Measurements from ENCODE around the gene FBXW7.

The FBXW7 gene

DNA sequence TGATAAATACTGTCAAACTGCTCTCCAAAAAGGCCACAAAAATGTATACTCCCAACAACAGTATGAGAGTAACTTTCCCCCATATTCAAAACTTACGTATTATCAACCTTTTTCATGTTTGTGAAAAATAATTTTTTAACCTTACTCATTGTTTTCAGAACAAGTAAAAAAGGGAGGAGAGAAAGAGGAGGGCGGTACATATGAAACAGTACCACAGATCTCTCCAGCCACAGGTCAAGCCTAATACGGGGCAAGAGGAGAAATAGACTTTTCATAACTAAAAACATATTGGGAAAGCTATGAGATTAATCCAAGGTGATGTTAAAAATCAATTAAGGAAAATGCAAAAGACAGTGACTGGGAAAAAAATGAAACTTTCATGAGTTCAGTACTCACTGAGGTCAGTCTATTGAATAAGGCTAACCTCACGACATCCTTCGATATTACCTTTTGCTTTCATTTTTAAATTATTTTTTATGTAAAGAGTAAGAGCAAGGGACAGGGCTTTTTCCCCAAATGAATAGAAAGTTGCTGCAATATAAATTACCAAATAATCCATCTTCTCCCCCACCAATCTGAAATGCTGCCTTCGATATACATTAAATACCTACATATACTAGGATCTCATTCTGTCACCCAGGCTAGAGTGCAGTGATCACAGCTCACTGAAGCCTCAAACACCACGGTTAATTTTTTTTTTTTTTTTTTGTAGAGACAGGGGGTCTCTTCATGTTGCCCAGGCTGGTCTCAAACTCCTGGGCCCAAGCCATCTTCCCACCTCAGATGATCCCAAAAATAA, 25.3 kb downstream of the FBXW7 start:
- DNase-seq (ENCODE audit: low spot score), result no peak

DNA sequence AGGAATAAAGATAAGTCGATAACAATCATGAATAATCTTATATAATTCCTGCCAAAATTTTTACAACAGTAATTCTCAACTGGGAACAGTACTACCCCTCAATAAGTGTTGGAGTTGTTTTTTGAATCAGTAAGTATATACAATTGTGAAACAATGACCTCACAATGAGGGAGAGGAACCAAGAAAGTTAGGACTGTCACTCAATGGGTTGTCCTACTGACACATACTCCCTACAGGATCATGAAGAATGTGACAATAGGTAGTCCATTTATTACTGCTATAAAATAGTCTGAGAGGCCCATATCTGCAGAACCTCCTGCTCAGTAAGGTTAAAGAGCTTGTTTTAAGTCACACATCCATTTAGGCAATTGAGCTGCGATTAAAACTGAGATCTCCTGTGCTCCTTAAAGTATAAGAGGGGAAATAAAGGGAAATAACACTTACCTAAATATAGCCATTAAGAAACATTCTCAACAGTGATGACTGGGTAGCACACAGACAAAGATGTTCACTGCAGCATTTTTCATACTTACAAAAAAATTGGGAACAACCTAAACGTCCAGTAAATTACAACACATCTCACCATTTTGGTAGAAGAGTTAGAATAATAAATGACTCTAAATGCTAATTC, 26.2 kb downstream of the FBXW7 start:
- no peak for DNase-seq (ENCODE audit: low spot score)

DNA sequence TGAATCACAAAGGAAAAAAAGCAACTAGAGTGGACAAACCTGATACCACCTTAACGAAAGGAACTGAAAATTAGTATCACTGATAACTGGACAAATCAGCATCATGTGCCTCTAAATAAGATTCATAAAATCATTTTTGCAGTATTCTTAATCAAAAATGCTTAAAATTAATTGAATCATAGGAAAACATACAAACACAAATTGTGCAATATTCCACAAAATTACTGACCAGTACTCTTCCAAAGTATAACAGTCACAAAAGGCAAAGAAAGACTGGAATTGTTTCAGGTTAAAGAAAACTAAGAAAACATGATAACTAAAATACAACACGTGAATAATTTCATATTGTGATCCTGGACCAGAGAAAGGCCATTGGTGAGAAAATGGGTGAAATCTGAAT, 27.1 kb downstream of the FBXW7 start:
- no peak for DNase-seq (ENCODE audit: low spot score)

DNA sequence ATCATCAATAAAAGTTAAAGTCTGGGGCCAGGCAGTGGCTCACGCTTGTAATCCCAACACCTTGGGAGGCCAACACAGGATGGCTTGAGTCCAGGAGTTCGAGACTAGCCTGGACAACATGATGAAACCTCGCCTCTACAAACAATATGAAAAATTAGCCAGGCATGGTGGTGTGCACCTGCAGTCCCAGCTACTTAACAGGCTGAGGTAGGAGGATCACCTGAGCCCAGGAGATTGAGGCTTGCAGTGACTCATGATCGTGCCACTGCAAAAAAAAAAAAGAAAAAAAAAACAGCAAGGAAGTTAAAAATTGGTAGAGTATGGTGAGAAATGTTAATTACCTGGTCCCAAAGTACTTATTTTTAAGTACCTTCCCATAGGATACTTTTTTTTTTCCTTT, 27.5 kb downstream of the FBXW7 start:
- DNase-seq (ENCODE audit: low spot score), result no peak

DNA sequence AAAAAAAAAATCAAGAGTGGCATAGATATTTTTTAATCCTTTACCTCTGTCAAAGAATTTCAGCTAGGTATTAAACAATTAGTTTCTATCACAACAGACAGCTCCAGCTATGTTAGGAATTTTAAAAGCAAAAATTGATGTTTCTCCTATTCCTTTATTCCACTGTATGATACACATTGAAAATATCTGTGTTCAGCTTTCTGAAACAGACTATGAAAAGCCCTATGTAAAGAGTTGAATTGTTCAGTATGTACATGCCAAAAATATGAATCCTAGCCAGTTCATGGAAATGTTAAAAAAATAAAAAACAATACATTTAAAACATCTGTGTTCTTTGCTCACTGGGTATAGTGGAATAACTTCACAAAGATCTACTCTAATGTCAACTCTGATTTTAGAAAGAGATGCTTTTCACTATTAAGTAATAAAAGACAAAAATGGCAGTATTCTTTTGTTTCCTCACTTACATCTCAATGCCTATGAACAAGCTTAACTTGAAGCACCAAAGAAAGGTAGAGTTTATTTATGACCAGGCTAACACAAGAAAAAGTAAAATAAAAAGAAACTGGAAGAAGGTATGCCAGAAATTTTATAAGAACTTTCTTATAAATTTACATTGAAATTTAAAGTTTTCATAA, 32.1 kb downstream of the FBXW7 start:
- DNase-seq (ENCODE audit: low spot score), result no peak

DNA sequence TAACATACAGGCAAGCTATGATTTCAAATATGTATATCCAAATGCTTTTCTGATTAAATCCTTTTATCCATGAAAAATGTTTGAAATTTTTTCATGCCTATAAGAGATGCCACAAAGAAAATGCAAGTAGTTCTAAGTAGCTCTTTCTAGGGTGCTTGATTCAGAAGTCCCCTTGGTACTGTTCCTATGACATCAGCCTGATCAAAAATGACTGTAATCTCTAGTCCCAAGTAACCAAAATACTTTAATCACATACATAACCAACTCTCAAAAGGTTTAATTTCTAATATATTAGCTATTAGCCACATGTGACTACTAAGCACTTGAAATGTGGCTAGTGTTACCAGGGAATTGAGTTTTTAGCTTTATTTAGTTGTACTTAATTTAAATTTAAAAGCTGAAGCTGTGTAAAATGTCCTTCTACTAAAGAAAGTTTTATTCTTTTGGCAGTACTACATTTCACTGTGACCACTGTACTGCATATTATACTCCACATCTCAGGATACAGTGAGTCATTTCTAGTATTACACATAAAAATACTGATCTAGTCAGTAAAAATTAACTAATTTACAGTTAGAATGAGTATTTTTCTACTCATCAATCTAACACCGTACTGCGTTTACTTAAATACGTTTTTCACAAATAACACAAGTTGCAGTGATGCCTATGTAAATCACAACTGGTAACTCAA, 33.9 kb downstream of the FBXW7 start:
- no peak for DNase-seq (ENCODE audit: low spot score)

DNA sequence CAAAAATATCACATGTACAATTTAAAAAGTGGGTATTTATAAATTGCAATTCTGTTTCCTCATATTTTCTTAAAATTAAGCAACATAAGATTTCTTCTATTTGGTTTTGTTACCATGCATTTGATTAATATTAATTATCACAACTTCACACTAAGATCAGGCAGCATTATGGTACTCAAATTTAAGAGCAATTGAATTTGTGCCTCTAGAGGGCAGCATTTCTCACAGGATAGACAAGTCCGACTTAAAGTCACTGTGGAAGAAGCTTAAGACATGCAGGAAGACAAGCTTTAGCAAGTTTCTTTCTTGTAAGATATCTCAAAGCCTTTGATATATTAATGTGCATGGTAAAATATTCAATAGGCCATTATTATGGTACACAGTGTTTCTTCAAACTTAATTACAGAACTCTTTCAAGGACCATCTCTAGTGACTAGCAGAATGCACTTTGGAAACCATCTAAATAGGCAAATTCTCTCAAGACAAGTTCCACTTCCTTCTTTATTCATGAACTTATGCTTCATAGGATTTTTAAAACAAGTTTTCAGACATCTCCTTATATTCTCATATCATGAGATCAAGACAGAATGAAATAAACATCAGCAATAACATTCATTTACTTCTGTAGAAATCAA, 35.0 kb downstream of the FBXW7 start:
- peak; percentile 53 for DNase-seq (ENCODE audit: low spot score)

DNA sequence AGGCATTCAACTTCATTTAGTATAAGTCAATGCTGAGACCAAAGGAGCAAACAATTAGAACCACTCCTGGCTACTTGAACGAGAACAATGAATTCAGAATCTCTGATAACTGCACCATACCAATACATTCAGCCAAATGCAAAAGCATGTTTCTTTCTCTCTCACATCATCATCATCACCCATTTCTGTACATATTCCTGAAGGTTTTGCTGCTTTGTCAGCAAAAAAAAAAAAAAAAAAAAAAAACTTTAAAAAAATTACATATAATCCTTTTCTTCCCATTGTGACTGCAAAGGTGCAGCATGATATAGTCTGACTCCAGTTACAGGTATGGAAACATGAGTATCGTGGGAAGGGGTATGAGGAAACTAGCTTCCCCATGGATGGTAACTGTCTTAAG, 35.6 kb downstream of the FBXW7 start:
- DNase-seq (ENCODE audit: low spot score), result no peak

DNA sequence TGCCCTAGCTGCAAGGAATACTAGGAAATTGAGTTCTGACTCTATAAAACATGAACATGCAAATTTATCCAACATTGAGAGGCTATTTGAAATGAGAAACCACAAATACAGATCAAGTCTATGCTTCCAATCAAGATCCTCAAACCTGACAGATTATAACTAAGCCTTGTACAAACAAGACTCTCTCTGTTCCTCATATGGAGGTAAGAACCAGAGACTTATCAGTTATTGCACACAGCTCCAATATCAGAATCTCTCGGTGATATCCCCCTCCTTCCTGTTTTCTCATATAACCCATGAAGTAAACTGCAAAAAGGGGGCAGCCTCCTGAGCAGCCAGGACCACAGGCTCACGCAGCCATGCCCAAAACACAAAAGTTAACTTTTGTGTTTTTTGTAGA, 36.5 kb downstream of the FBXW7 start:
- no peak for DNase-seq (ENCODE audit: low spot score)

DNA sequence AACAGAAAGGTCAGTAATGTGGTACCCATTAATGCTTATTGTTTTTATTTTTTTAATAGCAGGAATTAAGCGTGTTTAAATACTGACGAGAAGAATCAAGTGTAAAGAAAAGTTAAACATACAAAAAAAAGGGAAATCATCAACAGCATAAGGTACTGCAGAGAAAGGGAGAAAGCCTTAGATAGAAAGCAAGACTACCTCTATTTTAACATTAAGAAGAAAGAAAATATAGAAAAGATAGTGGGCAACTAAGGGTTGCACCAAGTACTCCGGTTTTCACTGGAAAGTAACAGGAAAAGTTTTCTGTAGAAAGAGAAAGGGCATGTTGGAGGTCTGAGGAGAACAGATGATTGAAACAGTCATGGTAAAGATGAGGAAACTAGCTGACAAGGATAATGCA, 41.9 kb downstream of the FBXW7 start:
- no peak for DNase-seq (ENCODE audit: low spot score)

DNA sequence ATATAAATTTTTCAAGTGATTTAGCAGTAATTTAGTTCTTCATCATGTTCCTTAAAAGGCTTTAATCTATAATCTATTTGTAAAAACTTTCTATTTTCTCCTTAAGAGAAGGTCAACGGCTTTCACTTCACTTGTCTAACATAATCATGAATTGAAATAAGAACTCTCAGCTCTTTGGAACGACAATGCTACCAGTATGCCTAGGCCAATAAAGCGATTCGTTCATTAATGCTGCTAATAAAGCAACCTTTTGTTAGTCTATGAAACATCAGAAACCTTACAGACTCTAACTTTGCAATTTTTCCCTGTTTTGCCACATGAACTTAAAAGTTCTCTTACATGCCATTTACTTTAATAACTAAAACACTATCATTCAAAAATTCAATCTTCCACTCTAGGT, 47.6 kb downstream of the FBXW7 start:
- DNase-seq (ENCODE audit: low spot score), result no peak

DNA sequence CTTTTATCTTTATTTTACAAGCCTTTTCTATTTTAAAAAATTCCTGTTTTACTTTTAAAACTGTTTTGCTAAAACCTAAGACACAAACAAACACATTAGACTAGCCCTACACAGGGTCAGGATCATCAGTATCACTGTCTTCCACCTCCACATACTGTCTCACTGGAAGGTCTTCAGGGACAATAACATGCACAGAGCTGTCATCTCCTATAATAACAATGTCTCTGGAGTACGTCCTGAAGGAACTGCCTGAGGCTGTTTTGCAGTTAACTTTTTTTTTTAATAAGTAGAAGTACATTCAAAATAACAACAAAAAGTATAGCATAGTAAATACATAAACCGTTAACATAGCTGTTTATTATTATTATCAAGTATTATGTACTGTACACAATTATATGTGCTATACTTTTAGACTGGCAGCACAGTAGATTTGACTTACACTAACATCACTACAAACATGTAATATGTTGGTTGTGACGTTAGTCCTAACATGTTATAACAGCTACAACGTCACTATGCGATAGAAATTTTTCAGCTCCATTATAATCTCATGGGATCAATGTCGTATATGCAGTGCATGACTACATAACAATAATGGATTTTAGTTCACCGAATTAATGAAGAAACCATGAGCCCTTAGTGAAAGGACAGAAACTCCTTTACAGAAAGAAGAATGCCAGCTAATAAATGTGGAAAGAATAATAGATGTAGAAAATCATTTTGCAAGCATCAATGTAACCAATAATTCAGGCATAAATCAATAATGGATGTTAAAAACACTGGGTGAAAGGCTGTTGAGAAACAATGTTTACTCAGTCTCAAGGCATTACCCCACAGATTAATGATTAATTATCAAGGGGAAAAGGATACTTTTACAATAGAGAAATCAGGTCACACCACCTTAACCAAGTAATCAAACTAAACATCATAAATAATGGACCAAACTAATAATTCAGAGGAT, 49.2 kb downstream of the FBXW7 start:
- DNase-seq (ENCODE audit: low spot score), result no peak

DNA sequence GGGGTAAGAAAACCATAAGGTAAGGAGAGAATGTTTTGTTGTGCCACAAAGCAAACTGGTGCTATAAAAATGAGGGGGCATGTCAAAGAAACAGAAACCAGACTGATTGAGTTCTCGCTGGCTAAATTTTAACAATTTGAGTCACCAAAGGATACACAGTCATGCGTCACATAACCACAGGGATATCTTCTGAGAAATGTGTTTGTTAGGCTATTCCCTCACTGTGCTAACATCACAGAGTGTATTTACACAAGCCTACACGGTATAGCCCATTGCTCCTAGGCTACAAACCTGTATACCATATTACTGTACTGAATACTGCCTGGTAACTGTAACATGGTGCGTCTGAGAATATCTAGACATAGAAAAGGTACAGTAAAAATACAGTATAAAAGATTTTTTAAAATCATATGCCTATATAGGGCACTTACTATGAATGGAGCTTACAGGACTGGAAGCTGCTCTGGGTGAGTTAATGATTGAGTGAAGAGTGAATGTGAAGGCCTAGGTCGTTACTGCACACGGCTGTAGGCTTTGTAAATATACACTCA, 50.1 kb downstream of the FBXW7 start:
- no peak for DNase-seq (ENCODE audit: low spot score)

DNA sequence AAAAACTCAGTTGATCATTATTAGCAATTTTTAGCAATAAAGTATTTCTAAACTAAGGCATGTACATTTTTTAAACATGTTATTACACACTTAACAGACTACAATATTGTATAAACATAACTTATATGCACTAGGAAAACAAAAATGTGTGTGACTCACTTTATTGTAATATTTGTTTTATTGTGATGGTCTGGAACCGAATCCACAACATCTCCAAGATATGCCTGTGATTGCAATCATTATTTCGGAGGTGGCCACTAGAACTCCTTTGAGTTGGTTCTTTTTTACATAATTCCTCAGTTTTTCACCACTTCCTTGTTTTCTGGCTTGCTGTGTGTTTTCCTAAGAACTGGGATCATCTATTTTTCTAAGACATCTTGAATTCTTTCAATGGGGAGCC, 53.7 kb downstream of the FBXW7 start:
- no peak for DNase-seq (ENCODE audit: low spot score)

DNA sequence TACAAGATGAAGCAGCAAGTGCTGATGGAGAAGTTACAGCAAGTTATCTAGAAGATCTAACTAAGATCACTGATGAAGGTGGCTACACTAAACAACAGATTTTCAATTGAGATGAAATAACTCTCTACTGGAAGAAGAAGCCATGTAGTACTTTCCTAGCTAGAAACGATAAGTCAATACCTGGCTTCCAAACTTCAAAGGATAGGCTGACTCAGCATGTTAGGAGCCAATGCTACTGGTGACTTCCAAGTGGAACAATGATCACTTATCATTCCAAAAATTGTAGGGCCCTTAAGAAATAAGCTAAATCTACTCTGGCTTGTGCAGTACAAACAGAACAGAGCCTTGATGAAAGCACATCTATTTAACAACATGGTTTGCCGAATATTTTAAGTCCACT, 55.0 kb downstream of the FBXW7 start:
- DNase-seq (ENCODE audit: low spot score), result no peak

DNA sequence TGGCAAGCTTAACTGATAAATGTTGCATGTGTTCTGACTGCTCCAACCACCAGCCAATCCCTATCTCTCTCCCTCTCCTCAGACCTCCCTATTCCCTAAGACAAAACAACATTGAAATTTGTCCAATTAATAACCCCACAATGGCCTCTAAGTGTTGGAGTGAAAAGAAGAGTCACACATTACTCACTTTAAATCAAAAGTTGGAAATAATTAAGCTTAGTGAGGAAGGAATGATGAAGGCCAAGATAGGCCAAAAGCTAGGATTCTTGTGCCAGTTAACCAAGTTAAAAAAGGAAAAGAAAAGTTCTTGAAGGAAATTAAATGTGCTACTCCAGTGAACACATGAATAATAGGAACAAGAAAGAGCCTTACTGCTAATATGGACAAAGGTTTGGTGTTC, 55.6 kb downstream of the FBXW7 start:
- DNase-seq (ENCODE audit: low spot score), result no peak

DNA sequence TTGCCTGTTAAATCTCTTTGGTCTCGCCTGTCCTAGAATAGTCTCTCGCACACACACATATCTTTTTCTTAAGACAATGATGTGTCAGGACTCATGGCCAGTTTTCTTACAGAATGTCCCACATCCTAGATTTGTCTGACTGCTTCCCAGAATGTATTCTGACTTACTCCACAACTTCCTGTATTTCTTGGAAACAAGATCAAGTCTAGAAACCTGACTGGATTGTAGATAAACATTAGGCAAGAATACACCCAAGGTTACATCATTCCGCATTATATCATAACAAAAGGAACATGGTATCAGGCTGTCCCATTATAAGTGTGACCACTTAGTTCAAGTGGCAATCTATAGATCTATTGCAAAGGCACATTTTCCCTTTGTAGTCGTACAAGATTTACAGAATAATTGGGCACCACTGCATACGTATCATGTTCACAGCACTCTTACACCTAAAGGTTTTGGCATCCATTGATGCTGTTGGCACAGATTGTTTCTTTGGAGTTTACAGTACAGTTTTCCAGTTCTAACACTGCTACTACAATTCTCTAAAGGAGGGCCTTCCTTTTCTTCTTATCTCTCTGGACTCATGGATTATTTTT, 56.4 kb downstream of the FBXW7 start:
- DNase-seq (ENCODE audit: low spot score), result no peak

DNA sequence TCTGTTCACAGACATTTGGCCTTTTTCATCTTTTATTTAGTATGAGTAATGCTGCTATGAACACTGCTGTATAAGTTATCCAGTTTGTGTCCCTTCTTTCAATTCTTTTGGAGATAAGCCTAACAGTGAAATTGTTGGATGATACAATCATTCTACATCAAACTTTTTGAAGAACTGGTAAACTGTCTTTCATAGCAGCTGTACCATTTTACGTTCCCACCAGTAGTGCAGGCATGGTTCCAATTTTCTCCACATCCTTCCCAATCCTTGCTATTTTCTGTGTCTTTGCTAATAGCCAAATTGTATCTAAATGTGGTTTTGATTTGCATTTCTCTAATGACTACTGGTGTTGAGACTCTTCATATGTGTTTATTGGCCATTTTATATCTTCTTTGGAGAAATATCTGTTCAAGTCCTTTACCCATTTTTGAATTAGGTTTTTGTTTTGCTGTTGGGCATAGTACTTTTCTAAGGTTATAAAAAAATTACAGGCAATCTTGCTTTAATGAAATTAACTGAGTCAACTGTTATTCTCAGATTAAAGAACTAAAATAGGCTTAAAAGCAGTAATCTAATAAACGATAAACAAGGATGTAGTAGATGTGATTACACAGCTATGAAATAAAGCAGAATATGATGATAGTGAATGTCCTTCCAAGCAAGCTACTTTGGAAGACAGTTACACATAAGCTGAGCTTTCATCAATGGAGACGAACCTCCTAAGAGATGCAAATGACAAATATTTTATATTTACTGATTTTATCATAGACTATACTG, 57.2 kb downstream of the FBXW7 start:
- no peak for DNase-seq (ENCODE audit: low spot score)

DNA sequence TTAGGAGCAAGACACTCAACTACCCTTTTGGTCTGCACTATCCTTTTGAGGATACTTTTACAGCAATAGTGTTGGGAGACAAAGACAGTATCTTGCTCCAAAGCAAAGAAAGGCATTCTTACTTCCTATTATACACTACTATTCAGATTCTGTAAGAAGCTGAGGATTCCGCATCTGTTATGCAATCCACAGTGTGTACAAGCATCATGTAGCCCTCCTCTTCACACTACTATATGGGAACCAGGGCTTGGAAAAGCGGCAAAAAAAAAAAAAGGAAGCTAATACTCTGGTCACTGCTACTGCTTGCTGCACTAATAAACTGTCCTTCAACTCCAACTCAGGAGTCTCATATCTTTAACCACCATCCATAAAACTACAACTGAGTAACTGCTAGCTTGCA, 59.1 kb downstream of the FBXW7 start:
- no peak for DNase-seq (ENCODE audit: low spot score)
